GM21515 (cell line): ENCODE results near the gene CELSR1.
"Not testable (repeated sequence)": the region's sequence is repeated elsewhere in the genome, so short reads cannot be mapped to it uniquely, and the experiment has no call there.

Experiments
- ATAC-seq: cut with Tn5 transposase; IDR thresholded peaks from one replicate; pipeline ENCODE4 v1.9.1; 2021; ENCODE audit not compliant: unreplicated experiment

CELSR1 gene

DNA sequence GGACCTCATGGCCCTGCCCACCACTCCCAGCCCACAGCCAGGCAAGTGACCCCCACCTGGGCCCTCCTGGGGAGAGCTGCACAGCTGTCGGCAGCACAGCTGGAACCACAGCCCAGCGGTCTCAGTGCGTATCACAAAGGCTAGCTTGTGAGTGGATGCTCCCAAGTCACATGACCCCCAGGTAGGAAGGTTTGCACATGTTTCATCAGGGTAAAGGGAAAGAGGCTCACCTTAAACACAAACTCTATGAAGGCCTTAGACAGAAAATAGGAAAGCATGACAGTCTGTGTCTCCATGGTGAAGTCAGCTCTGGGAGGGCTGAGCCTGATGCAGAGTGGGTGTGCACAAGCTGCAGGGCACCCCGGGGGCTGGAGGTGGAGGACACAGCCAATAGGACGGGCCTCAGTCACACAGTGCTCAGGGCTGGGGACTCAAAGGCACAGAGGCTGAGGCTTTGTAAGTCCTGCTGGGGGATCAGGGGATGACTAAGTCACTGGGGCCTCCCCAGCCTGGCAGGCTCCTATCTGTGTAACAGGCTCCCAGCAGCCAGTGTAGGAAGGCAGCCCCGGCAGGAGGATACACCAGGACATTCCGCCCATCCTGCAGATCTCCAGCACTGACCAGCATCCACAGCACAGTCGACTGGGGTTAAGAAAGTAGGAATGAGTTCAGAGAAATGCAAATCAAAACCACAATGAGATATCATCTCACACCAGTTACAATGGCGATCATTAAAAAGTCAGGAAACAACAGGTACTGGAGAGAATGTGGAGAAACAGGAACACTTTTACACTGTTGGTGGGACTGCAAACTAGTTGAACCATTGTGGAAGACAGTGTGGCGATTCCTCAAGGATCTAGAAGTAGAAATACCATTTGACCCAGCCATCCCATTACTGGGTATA lies 22.0 kb downstream of the CELSR1 start:
- ATAC-seq: no peak

DNA sequence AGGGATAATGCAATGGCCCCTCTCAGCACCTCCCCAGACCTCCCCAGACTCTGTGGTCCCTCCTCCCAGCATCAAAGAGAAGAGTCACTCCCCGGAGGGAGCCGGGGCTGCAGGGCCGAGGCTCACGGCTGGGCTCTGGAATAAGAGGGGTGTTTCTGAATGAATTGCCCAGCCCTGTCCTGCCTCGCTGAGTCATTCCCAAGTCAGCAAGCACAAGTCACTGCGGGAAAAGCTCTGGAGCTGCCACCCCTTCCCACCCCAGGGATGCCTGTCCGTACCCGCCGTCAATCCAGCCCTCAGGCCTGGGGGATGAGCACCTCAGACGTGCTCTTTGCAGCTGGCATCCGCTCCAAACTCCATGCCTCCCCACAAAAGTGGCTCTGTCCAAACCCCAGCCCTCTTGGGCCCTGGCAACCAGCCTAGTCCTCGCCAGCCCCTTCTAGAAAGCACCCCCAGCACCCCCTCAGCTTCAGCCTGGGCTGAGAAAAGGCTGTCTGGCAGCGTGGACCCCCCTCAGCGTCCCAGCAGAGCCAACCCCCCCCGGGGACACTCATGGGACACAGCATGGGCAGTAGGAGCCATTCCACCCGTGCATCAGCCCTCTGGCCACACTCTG lies 22.7 kb downstream of the CELSR1 start:
- ATAC-seq: no peak

DNA sequence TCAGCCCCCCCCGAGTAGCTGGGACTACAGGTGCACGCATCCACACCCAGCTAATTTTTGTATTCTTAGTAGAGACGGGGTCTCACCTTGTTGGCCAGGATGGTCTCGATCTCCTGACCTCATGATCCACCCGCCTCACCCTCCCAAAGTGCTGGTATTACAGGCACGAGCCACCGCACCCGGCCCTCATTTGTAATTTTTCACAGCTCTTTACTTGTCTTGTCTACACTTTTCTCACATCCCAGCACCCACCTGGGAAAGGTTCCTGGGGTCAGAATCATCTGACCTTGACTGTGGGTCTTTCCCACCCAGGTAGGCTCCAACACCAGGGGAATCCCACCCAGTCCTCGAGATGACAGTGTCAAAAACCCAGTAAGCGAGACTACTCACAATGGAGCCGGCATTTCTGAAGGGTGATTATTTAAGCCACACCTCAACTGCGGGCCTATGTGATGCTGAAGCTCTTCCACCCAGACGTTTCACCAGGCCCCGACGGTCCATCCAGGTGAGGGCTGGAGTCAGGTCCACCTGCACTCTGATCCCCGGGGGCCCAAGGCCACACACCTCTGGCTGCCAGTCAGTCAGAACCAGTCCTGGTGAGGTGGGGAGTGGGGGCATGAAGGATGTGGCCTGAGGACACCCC lies 23.4 kb downstream of the CELSR1 start:
- ATAC-seq: no peak

DNA sequence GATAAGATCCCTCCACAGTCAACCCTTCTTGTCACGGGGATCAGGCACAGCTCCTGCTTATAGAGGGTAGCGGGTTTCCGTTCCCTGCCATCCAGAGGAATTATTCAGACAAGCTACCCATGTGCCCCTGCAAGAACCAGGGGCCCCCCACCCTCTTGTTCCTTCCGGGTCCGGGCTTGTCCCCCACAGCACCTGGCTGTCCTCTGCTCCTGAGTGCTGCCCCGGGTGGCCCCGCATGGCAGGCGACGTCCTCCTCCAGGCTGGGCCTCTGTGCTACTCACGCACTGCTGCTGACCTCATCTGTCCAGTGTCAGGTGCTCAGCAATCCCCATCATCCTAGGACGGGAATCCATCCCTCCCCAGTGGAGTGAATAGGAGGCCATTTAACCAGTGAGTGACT lies 24.7 kb downstream of the CELSR1 start:
- no peak for ATAC-seq

DNA sequence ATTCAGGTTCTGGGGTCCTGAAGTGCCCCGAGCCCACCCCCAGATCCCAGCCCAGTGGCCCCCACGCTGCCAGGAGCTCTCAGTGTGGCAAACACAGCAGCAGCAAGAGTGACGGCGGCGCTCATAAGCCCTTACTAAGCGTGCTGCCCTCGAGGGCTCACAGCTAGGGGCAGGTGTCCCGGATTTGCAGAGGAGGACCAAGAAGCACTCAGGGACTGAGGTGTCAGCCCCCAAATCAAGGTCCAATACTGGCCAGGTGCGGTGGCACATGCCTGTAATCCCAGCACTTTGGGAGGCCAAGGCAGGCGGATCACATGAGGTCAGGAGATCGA lies 25.4 kb downstream of the CELSR1 start:
- no peak for ATAC-seq

DNA sequence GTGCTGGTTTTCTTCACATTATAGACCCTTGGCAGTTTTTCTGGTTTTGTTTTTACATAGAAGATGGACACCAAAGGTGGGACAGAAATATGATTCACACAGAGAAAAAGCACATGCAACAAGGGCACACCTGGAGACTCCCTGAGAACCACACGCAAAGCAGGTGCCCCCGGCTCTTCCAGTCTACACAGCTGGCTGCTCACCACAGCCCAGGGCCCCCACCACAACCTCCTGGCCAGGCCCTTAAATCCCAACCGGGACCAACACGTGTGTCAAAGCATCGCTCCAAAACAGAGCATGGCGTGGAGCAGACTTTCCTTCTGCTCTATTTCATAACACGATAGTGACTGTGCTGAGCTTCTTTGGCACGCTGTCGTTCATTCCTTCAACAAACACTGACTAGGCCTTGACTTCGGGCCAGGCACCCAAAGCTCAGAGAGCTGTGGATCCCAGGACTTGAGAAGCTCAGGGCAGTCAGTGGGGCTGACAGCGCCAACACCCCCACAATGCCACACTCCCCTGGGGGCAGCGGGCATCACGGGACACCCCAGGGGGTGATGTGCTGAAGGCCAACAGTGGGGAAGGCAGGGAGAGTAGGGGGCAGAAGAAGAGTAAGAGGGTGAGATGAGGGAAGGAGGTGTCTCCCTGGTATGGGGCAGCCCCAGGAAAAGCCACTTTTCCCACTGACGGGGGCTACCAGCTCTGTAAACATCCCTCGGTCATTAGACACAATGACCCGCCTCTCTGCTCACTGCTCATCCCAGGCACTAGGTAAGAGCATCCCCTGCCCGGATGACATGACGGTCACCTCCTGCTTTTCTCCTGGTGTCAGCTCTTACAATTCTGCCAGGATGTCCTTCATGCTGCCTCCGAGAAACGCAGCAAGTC lies 26.0 kb downstream of the CELSR1 start:
- no peak for ATAC-seq

DNA sequence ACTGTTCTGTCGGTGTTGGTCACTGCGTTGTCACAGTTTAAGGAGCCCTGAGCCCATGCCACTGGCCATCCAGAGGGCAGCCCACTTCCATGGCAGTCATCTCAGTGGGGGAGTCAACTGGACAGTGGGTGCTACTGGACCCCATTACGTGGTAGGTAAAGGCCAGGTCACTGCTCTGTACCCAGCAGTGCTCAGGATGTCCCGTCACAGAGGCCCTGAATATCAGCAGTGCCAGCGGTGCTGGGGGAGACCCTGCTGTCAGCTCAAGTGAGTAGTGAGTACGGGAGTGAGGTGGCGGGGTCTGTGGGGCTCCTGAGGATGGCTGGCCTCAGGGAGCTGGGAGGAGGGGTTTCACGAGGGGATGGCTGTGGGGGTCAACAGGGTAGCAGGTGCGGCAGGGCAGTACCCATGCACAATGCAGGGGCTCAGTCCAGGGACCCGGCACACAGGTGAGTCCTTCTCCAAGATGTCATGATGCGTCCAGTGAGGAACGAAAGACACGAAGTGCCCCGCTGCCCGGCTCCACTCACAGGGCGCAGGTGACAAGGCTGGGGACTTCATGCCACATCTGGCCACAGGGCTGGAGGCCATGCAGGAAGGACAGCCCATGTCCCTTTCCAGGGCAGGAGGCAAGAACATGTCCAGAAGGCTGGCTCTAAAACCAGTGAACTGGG lies 27.9 kb downstream of the CELSR1 start:
- no peak for ATAC-seq

DNA sequence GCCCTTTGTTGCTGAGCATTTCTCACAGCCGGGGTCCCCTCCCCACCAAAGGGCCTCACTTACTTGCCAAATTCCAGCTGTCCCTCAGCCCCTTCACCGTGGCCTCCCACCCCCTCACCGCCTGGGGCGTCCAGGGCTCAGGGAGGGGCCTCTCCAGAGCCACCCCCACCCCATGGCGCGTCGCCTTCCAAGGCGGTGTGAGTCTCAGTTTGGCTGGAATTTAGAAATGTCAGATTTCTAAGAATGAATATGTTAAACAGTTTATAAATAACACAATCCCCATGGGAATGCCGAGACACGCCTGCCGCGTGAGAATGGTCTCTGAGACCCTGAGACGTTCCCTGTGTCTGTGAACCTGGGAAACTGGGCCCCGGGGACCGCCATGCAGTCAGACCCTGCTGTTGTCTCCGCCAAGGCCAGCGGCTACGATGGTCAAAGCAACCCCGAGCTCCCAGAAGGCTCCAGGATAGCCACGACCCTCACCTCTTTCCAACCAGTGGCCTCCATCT lies 28.9 kb downstream of the CELSR1 start:
- ATAC-seq: no peak

DNA sequence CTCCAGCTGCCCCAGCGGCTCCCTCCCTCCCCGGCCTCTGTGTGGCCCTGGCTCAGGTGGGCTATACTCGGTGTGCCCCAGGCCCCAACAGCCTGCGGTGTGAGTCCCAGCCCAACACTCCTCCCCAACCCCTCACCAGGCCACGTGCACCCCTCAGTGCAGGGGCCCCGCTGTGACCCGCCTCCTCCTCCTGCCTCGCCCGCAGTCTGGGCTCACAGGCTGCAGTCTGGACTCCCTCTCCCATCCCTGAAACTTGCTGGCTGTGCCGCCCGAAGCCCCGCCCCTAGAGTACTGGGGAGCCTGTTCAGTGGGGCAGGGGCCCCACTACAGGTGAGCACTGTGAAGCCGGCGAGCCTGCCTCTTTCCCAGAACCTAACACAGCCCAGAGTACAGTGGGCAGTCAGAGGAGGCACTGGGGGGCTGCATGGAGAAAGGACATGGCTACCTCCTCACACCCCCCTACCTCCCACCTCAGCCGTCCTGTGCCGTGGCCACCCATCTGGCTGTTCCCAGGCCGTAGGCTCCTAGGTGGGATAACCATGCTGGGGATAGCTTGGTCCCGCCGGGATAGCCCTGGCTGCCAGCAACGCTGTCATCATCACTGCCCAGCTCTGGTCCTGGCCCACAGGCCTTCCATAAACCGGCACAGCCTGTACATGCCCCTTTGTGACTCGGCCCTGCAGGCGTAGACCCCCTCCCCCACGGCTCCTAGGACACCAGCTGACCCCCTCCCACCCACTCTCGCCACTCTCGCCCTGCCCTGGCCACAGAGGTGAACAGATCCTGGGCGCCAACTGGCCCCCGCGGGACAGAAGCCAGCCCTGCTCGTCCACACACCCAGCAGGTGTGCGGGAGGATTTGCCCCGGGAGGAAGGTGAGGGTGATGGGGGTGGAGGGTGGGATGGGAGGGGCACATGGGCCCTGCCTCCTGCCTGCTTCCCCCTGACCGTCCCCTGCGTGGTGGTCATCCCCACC lies 29.7 kb downstream of the CELSR1 start:
- ATAC-seq: no peak

DNA sequence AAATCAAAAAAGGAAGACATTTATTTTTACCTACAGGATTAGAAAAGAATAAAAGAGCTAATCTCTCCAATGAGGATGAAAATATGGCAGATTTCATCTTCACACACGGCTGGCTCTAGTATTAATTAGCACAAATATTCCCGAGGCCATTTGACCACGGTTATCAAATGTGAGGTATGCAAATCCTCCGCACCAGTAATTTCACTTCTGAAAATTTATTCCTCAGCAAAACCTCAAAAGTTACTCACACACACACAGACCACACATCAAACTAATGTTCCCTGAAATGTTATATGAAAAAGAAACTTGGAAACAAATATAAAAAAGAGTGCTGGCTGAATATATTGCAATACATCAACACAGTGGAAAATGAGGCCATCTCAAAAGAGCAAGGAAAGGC lies 32.8 kb downstream of the CELSR1 start:
- no peak for ATAC-seq

DNA sequence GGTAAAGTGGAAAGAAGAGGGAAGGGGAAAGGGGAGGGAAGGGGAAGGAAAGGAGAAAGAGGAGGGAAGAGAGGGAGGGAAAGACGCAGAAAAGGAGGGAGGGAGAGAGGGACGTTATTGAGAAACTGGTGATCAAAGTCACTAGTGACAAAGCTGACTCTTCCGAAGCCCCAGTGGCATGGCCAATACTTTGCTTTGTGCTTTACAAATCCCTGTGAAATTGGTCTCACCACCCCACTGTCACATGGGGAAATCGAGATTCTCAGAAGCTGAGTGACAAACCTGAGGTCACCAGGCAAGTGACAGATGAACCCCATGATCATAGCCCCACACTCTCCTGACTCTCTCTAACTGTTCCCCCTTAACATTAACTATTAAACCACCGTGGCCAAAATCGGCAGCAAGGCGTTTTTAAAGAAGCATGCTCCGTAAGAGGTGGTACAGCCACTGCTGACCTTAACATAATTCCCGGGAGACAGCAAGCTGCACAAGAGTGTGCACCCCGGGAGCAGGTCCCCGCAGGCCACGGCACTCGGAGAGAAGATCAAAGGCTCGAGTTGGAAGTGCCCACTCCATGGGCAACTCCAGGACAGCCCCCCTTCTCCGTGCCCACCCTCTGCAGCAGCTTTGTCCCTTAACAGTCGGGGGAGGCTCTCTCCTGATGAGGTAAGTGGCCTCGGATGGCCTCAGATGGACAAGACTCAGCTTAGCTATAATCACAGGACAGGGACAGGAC lies 34.8 kb downstream of the CELSR1 start:
- no peak for ATAC-seq

DNA sequence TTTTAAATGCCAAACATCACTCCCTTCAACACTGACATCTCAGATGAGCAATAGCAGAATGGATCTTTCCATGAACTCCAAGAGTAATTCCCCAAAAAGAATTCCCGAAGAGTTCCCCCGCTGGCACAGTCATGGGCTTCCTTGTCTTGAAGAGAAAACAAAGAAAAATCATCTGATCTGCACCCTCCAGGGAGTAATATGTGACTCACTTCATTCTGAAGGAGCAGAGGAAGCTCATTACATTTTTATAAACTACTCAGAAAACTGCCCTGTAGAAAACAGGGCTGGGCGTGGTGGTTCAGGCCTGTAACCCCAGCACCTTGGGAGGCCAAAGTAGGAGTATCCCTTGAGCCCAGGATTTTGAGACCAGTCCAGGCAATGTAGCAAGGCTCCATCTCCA lies 35.7 kb downstream of the CELSR1 start:
- no peak for ATAC-seq

DNA sequence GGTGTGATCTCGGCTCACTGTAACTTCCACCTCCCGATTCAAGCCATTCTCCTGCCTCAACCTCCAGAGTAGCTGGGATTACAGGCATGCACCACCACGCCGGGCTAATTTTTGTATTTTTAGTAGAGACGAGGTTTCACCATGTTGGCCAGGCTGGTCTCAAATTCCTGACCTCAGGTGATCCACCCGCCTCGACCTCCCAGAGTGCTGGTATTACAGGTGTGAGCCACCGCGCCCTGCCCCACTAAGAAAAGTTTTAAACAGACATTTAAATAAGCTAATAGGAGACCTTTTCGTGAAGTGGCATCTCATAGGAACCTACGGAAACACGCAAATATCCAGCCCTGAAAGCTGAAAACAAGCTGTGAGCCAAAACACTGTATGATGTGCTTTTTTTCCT lies 36.2 kb downstream of the CELSR1 start:
- not testable (repeated sequence) for ATAC-seq

DNA sequence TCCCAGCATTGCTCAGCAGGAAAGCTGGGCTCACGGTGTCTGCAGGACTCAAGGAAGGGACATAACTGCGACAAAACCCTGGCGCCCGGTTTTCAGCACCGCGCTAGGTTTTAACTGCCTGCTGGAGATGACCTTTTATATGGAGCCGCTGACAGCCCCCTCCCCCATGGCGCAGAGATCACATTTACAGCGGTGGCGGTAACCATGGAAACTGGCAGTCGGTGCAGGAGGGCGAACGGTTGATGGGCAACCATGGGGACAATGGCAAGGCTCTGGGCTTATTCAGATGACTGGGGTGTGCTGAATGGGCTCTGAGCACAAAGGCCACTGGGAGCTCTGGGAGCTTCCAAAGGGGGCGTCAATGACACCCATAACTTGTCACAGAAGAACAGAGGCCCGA lies 37.2 kb downstream of the CELSR1 start:
- no peak for ATAC-seq

DNA sequence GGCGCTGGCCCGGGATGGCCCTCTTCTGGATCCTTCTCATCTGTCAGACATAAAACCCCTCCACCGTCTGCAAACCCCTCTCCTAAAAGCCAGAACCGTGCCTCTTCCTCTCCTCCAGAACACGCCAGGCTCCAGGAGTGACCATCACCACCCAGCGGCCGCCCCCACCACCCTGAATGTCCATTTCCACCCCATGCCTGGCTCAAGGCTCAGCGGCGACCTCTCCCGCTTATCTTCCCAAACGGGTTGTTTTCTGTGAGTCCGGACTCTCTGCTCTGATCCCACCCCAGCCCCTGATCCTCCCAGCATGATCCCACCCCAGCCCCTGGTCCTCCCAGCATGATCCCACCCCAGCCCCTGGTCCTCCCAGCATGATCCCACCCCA lies 37.6 kb downstream of the CELSR1 start:
- ATAC-seq: no peak

DNA sequence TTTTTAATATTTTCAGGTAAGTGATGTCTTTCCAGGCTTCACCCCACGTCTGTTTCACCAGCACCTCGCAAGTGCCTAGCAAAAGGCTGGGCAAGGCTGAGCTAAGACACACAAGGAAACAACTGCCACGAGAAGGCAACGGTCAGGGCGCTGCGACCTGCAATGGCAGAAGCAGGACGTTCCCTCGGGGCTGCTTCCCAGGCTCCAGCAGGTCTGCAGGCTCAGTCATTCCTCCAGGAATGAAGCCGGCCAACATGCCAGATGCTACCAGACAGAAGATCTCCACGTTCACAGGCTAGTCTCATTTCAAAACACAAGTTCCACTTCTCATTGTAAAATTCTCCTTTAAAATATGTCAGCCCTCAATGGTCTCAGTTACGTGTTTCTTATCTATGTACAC lies 45.5 kb downstream of the CELSR1 start:
- no peak for ATAC-seq

DNA sequence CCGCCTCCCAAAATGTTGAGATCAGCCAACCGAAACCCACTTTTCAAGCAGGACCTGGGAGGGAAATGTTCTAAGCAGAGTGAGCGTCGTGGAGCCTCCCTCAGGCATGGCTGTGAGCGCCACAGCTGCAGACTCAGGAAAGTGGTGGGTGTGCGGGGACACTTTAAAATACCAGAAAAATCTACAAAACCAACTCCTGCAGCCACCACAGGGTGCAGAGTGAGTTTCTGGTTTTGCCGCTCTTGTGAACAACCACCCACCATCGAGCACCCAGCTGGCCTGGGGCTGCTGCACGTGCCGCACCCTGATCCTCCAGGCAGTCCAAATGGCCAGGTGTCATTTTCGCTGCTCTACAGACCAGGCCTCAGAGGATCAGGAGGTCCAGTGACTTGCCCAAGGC lies 46.9 kb downstream of the CELSR1 start:
- ATAC-seq: no peak

DNA sequence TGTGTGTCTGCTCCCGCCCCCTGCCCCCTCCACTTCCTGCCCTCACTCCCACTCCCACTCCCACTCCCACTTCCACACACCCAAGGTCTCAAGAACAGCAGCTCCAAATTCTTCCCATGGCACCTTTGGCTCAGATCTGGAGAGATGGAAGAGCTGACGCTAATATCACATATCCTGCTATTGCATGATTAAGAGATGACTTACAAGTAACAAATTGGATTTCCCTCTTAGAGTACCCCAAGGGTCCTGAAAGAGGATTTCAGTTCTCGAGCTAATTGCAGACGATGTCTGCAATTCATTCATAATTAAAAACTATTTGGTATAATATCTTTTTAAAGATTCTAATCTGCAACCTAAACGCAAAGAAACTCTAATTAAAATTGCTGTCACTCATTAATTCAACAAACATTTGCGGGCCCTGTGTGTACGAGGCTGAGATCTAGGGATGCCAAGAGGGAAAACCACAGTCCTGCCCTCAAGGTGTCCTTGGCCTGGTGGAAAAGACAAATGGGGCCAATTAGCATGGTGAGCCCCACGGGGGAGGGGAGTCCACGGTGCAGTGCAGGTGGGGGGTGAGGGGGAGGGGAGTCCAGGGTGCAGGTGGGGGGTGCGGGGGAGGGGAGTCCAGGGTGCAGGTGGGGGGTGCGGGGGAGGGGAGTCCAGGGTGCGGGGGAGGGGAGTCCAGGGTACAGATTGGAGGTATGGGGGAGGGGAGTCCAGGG lies 50.3 kb downstream of the CELSR1 start:
- no peak for ATAC-seq
